KMS-11 (cell line): ENCODE data around the gene MFAP4.

Experiments
- H2AFZ ChIP-seq: fragments of 200-600 bp; sonication (generic); 2 replicates; pipeline ENCODE4 v1.6.1; 2016; ENCODE audit warnings: antibody characterized with exemption, mixed run types, low read depth
- H3K27ac ChIP-seq: fragments of 200-600 bp; sonication (generic); 2 replicates; pipeline ENCODE4 v1.6.1; 2016; ENCODE audit warnings: mild to moderate bottlenecking, mixed run types
- H3K27me3 ChIP-seq: fragments of 200-600 bp; sonication (generic); 2 replicates; pipeline ENCODE4 v1.6.1; 2017; ENCODE audit warnings: mild to moderate bottlenecking, low read depth, mixed run types, moderate library complexity; ENCODE audit not compliant: insufficient read depth
- H3K36me3 ChIP-seq: fragments of 200-600 bp; sonication (generic); 2 replicates; pipeline ENCODE4 v1.6.1; 2017; ENCODE audit warnings: mild to moderate bottlenecking, mixed run types; ENCODE audit not compliant: insufficient read depth
- H3K4me1 ChIP-seq: fragments of 200-600 bp; sonication (generic); 2 replicates; pipeline ENCODE4 v1.6.1; 2016; ENCODE audit warnings: mild to moderate bottlenecking, low read depth, mixed run types; ENCODE audit not compliant: poor library complexity, severe bottlenecking
- H3K4me2 ChIP-seq: fragments of 200-600 bp; sonication (generic); 2 replicates; pipeline ENCODE4 v1.7.0; 2016; ENCODE audit warnings: mild to moderate bottlenecking, mixed run types
- H3K4me3 ChIP-seq: fragments of 200-600 bp; sonication (generic); IDR thresholded peaks from 2 replicates; pipeline ENCODE4 v1.6.1; 2017; ENCODE audit warnings: low read depth, low read length, mixed read lengths; ENCODE audit not compliant: insufficient read depth
- H3K79me2 ChIP-seq: fragments of 200-600 bp; sonication (generic); 2 replicates; pipeline ENCODE4 v1.6.1; 2016; ENCODE audit warnings: low read depth, mixed run types; ENCODE audit not compliant: insufficient read depth
- H3K9ac ChIP-seq: fragments of 200-600 bp; sonication (generic); 2 replicates; pipeline ENCODE4 v1.6.1; 2016; ENCODE audit warnings: mild to moderate bottlenecking, mixed run types
- H4K20me1 ChIP-seq: fragments of 200-600 bp; sonication (generic); 2 replicates; pipeline ENCODE4 v1.6.1; 2016; ENCODE audit warnings: mild to moderate bottlenecking, mixed run types; ENCODE audit not compliant: insufficient read depth
- TF ChIP-seq, protein P1 (sequence below): fragments of 200-600 bp; sonication (generic); conservative IDR thresholded peaks from 2 replicates; pipeline ENCODE4 v1.6.1; 2017; ENCODE audit warnings: low read depth, mild to moderate bottlenecking, antibody characterized with exemption, low read length, moderate library complexity, mixed read lengths

Gene MFAP4

GRCh38 chr17:19336938-19337711 is 49.9 kb downstream of the MFAP4 start:
- H3K27me3 ChIP-seq, result no peaks in the 10 kb centered on the region
- H3K27ac ChIP-seq, result no peak overlapping the region
- peaks cover 3% of the 10 kb centered on the region for H3K4me1 ChIP-seq
- no peaks in the 10 kb centered on the region for H4K20me1 ChIP-seq
- no peak overlapping the region for H3K4me2 ChIP-seq
- H3K79me2 ChIP-seq, result no peaks in the 10 kb centered on the region
- no peak overlapping the region for H3K4me3 ChIP-seq
- H3K9ac ChIP-seq, result no peak overlapping the region
- TF ChIP-seq, protein P1, sequence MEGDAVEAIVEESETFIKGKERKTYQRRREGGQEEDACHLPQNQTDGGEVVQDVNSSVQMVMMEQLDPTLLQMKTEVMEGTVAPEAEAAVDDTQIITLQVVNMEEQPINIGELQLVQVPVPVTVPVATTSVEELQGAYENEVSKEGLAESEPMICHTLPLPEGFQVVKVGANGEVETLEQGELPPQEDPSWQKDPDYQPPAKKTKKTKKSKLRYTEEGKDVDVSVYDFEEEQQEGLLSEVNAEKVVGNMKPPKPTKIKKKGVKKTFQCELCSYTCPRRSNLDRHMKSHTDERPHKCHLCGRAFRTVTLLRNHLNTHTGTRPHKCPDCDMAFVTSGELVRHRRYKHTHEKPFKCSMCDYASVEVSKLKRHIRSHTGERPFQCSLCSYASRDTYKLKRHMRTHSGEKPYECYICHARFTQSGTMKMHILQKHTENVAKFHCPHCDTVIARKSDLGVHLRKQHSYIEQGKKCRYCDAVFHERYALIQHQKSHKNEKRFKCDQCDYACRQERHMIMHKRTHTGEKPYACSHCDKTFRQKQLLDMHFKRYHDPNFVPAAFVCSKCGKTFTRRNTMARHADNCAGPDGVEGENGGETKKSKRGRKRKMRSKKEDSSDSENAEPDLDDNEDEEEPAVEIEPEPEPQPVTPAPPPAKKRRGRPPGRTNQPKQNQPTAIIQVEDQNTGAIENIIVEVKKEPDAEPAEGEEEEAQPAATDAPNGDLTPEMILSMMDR, result no peak
- H3K36me3 ChIP-seq, result no peaks in the 10 kb centered on the region
- H2AFZ ChIP-seq, result no peak overlapping the region

- no peak overlapping the region for H3K9ac ChIP-seq
- TF ChIP-seq, protein P1, result no peak
- H4K20me1 ChIP-seq, result no peaks in the 10 kb centered on the region
- peaks cover 3% of the 10 kb centered on the region for H3K4me1 ChIP-seq
- no peaks in the 10 kb centered on the region for H3K36me3 ChIP-seq
- no peak overlapping the region for H3K4me2 ChIP-seq
- no peak overlapping the region for H3K27ac ChIP-seq
- no peaks in the 10 kb centered on the region for H3K79me2 ChIP-seq
- H3K27me3 ChIP-seq, result no peaks in the 10 kb centered on the region
- H2AFZ ChIP-seq, result no peak overlapping the region
- no peak overlapping the region for H3K4me3 ChIP-seq
Observed at GRCh38 chr17:19335951-19336631, 50.9 kb downstream of the MFAP4 start.

DNA sequence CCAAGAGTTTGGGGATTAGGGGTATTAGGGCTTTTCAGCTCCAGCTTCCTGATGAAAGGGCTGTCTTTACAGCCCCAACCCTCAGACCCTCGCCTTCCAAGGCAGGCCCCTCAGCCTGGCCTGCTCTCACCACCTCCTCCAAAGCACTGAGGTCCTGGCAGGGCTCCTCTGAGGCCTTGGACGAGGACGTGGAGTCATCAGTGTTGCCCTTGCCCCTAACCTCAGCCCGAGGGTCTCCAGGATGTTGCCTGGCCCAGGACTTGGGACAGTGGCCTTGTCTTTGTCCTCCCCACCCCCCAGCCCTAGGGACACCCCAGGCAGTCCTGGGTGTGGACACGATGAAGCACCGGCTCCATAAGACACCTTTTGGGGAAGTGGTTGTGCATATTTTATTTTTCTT is 52.7 kb downstream of the MFAP4 start:
- Histone ChIP-seq H3K36me3 (no peaks in the 10 kb centered on the region), H2AFZ (no peak overlapping the region), H3K4me3 (no peak overlapping the region), H3K4me1 (peaks cover 3% of the 10 kb centered on the region), H3K79me2 (no peaks in the 10 kb centered on the region), H3K27ac (no peak overlapping the region), H4K20me1 (no peaks in the 10 kb centered on the region), H3K4me2 (no peak overlapping the region), H3K27me3 (no peaks in the 10 kb centered on the region), H3K9ac (no peak overlapping the region)
- TF ChIP-seq, protein P1, result no peak

GRCh38 chr17:19333736-19334290 is 53.2 kb downstream of the MFAP4 start:
- no peak overlapping the region for H3K4me2 ChIP-seq
- H3K36me3 ChIP-seq, result no peaks in the 10 kb centered on the region
- peaks cover 3% of the 10 kb centered on the region for H3K4me1 ChIP-seq
- TF ChIP-seq, protein P1, result no peak
- no peak overlapping the region for H2AFZ ChIP-seq
- H3K4me3 ChIP-seq, result no peak overlapping the region
- no peak overlapping the region for H3K27ac ChIP-seq
- H3K27me3 ChIP-seq, result no peaks in the 10 kb centered on the region
- H3K9ac ChIP-seq, result no peak overlapping the region
- H4K20me1 ChIP-seq, result no peaks in the 10 kb centered on the region
- H3K79me2 ChIP-seq, result no peaks in the 10 kb centered on the region
